Neural cell (in vitro differentiated cells): ENCODE measurements around the gene EVI2A. TPM values are rescaled to one million over a fixed set of nuclear protein-coding genes. Genes with fewer than 3 reads are reported as not detected.

Experiments used
- H2AFZ ChIP-seq: fragments of 200-600, 300-800 bp; sonication (generic), shearing (Covaris generic); 2 replicates; pipeline ENCODE4 v1.6.0; 2014; ENCODE audit warnings: low read depth, mild to moderate bottlenecking, antibody characterized with exemption, low read length, moderate library complexity
- H3F3A ChIP-seq: fragments of 200-600 bp; shearing (Covaris generic); 2 replicates; pipeline ENCODE4 v1.6.1; 2016; ENCODE audit warnings: mild to moderate bottlenecking, moderate library complexity, mixed read lengths, antibody characterized with exemption, low read length; ENCODE audit not compliant: insufficient read depth, poor library complexity, severe bottlenecking
- H3K27ac ChIP-seq: fragments of 200-600, 300-800 bp; sonication (generic), shearing (Covaris generic); 2 replicates; pipeline ENCODE4 v1.5.1; 2014; ENCODE audit warnings: mild to moderate bottlenecking, low read length, moderate library complexity
- H3K27me3 ChIP-seq: fragments of 300-800, 200-600 bp; sonication (generic), shearing (Covaris generic); 2 replicates; pipeline ENCODE4 v1.6.0; 2014; ENCODE audit warnings: mild to moderate bottlenecking, low read depth, low read length, moderate library complexity; ENCODE audit not compliant: insufficient read depth
- H3K36me3 ChIP-seq: fragments of 300-800, 200-600 bp; sonication (generic), shearing (Covaris generic); 2 replicates; pipeline ENCODE4 v1.5.1; 2014; ENCODE audit warnings: mild to moderate bottlenecking, antibody characterized with exemption, low read length, moderate library complexity; ENCODE audit not compliant: insufficient read depth
- H3K4me2 ChIP-seq: fragments of 300-800, 200-600 bp; sonication (generic), shearing (Covaris generic); 2 replicates; pipeline ENCODE4 v1.6.0; 2014; ENCODE audit warnings: mild to moderate bottlenecking, low read length
- H3K4me3 ChIP-seq: fragments of 300-800, 200-600 bp; sonication (generic), shearing (Covaris generic); 2 replicates; pipeline ENCODE4 v1.5.1; 2014; ENCODE audit warnings: mild to moderate bottlenecking, low read length, moderate library complexity
- H3K79me2 ChIP-seq: fragments of 200-600 bp; shearing (Covaris generic); replicated peaks from 2 replicates; pipeline ENCODE4 v1.6.0; 2014; ENCODE audit warnings: mild to moderate bottlenecking, low read length, moderate library complexity; ENCODE audit not compliant: insufficient read depth
- H3K9ac ChIP-seq: fragments of 300-800, 200-600 bp; sonication (generic), shearing (Covaris generic); 2 replicates; pipeline ENCODE4 v1.6.1; 2016; ENCODE audit warnings: mild to moderate bottlenecking, low read length, mixed read lengths
- H3K9me2 ChIP-seq: fragments of 200-600 bp; shearing (Covaris generic); 2 replicates; pipeline ENCODE4 v1.6.1; 2016; ENCODE audit warnings: mild to moderate bottlenecking, low read length, mixed read lengths; ENCODE audit not compliant: insufficient read depth
- H3K9me3 ChIP-seq: fragments of 200-600, 300-800 bp; sonication (generic), shearing (Covaris generic); 2 replicates; pipeline ENCODE4 v1.6.1; 2016; ENCODE audit warnings: mild to moderate bottlenecking, mixed run types, low read length, moderate library complexity, mixed read lengths
- H4K20me1 ChIP-seq: fragments of 200-600 bp; shearing (Covaris generic); 2 replicates; pipeline ENCODE4 v1.6.1; 2016; ENCODE audit warnings: mild to moderate bottlenecking, mixed run types; ENCODE audit not compliant: insufficient read depth
- CTCF ChIP-seq: fragments of 450-650 bp; IDR thresholded peaks from 2 replicates; pipeline ENCODE4 v1.5.1; 2014; ENCODE audit warnings: antibody characterized with exemption, mild to moderate bottlenecking, moderate library complexity; ENCODE audit not compliant: poor library complexity, severe bottlenecking
- EP300 ChIP-seq: fragments of 450-650 bp; conservative IDR thresholded peaks from 2 replicates; pipeline ENCODE4 v1.6.1; 2014; ENCODE audit warnings: antibody characterized with exemption, mild to moderate bottlenecking, moderate library complexity; ENCODE audit not compliant: poor library complexity, severe bottlenecking
- EZH2 ChIP-seq: fragments of 200-600, 300-800 bp; shearing (Covaris generic), sonication (generic); IDR thresholded peaks from 2 replicates; pipeline ENCODE4 v1.6.1; 2014; ENCODE audit warnings: antibody characterized with exemption, low read length, borderline replicate concordance, mild to moderate bottlenecking; ENCODE audit not compliant: insufficient read depth, poor library complexity, severe bottlenecking
- MXI1 ChIP-seq: fragments of 450-650 bp; conservative IDR thresholded peaks from 2 replicates; pipeline ENCODE4 v1.6.1; 2014; ENCODE audit warnings: antibody characterized with exemption, mild to moderate bottlenecking; ENCODE audit not compliant: poor library complexity, severe bottlenecking
- POLR2AphosphoS5 ChIP-seq: IDR thresholded peaks from 2 replicates; pipeline ENCODE4 v1.6.1; 2012
- RAD21 ChIP-seq: fragments of 450-650 bp; conservative IDR thresholded peaks from 2 replicates; pipeline ENCODE4 v1.6.1; 2014; ENCODE audit warnings: antibody characterized with exemption, mild to moderate bottlenecking, moderate library complexity
- REST ChIP-seq: IDR thresholded peaks from 2 replicates; pipeline ENCODE4 v1.6.1; 2012; ENCODE audit warnings: borderline replicate concordance
- SMC3 ChIP-seq: fragments of 450-650 bp; conservative IDR thresholded peaks from 2 replicates; pipeline ENCODE4 v1.6.1; 2014; ENCODE audit warnings: antibody characterized with exemption, mild to moderate bottlenecking, moderate library complexity; ENCODE audit not compliant: poor library complexity
- TAF1 ChIP-seq: IDR thresholded peaks from 2 replicates; pipeline ENCODE4 v1.6.1; 2012; ENCODE audit warnings: low read depth
- polyA plus RNA-seq: library from polyadenylated mRNA; depleted of rRNA; stranded (reverse); fragments of >200 nt; gene quantifications from 2 replicates; pipeline ENCODE4 v1.2.3, GENCODE V29; 2014

Gene EVI2A
- polyA plus RNA-seq, 1 donor from 2014 or later: not detected

- TF ChIP-seq TAF1 (no peak), POLR2AphosphoS5 (no peak), EZH2 (no peak), REST (no peak), MXI1 (no peak), RAD21 (no peak), EP300 (no peak), CTCF (no peak), SMC3 (no peak)
- Histone ChIP-seq H3F3A (no peaks in the 10 kb centered on the region), H3K4me3 (no peak overlapping the region), H3K27ac (no peak overlapping the region), H4K20me1 (no peaks in the 10 kb centered on the region), H3K9me3 (no peaks in the 10 kb centered on the region), H3K36me3 (no peaks in the 10 kb centered on the region), H3K27me3 (no peaks in the 10 kb centered on the region), H3K79me2 (no peaks in the 10 kb centered on the region), H2AFZ (no peak overlapping the region), H3K4me2 (no peak overlapping the region), H3K9me2 (no peaks in the 10 kb centered on the region), H3K9ac (no peak overlapping the region)
These were observed 12.8 kb downstream of the EVI2A start for GRCh38 chr17:31308372-31309334.

GRCh38 chr17:31307640-31308039 lies 13.8 kb downstream of the EVI2A start:
- Histone ChIP-seq H3K27me3 (no peaks in the 10 kb centered on the region), H3K4me3 (no peak overlapping the region), H3K9me3 (no peaks in the 10 kb centered on the region), H3K36me3 (no peaks in the 10 kb centered on the region), H3K4me2 (no peak overlapping the region), H3F3A (no peaks in the 10 kb centered on the region), H4K20me1 (no peaks in the 10 kb centered on the region), H3K79me2 (no peaks in the 10 kb centered on the region), H2AFZ (no peak overlapping the region), H3K27ac (no peak overlapping the region), H3K9me2 (no peaks in the 10 kb centered on the region), H3K9ac (no peak overlapping the region)
- TF ChIP-seq SMC3: no peak
- TF ChIP-seq RAD21: no peak
- TF ChIP-seq MXI1: no peak
- TF ChIP-seq REST: no peak
- no peak for TF ChIP-seq EZH2
- no peak for TF ChIP-seq CTCF
- no peak for TF ChIP-seq EP300
- no peak for TF ChIP-seq TAF1
- TF ChIP-seq POLR2AphosphoS5: no peak
